Body of pancreas (tissue), 4 donors: ENCODE measurements around the gene ZCWPW2. TPM values are rescaled to one million over a fixed set of nuclear protein-coding genes. Genes with fewer than 3 reads are reported as not detected.
A peak's percentile ranks its signal among the peaks of the same experiment; 100 is the strongest.

Experiments
- ATAC-seq: fragments of 150-250 bp; one replicate; pipeline ENCODE4 v1.9.1; 2016
- DNase-seq, 4 donors: peaks; one replicate each; pipeline ENCODE4 v3.0.0-alpha.2; 2019
- H3K27ac ChIP-seq, 4 donors: fragments of 200-600 bp; sonication (generic); 1 replicate in 3 of 4; 2 replicates in 1 of 4; pipeline versions ENCODE4 v1.5.1 to v1.6.1; 2016 to 2019; ENCODE audit warnings: mild to moderate bottlenecking in 1 of 4, mixed read lengths in 1 of 4, moderate library complexity in 1 of 4
- H3K27me3 ChIP-seq, 2 donors: fragments of 200-600 bp; sonication (generic); one replicate each; pipeline ENCODE4 v1.6.0; 2016; ENCODE audit warnings: mild to moderate bottlenecking in 1 of 2
- H3K36me3 ChIP-seq, 2 donors: fragments of 200-600 bp; sonication (generic); replicated peaks in 1 of 2; 2 replicates each; pipeline ENCODE4 v1.5.1; 2016; ENCODE audit warnings: low read depth in 2 of 2; ENCODE audit not compliant: insufficient read depth in 1 of 2
- H3K4me1 ChIP-seq: fragments of 200-600 bp; sonication (generic); one replicate; pipeline ENCODE4 v1.6.0; 2016
- H3K4me3 ChIP-seq, 2 donors: fragments of 200-600 bp; sonication (generic); 1 replicate in 1 of 2; 2 replicates in 1 of 2; pipeline ENCODE4 v1.5.1; 2016 to 2019
- H3K9me3 ChIP-seq, 3 donors: fragments of 200-600 bp; sonication (generic); 1 replicate in 2 of 3; 2 replicates in 1 of 3; pipeline ENCODE4 v1.5.1; 2016
- CTCF ChIP-seq, 7 experiments: fragments of 450-650 bp in 4 of 7; fragments of 200-600 bp in 3 of 7; sonication (generic) in 3 of 7; IDR thresholded peaks; one replicate each; pipeline ENCODE4 v1.5.1; 2016 to 2019; ENCODE audit warnings: antibody characterized with exemption in 7 of 7
- POLR2A ChIP-seq, 3 donors: fragments of 450-650 bp; IDR thresholded peaks; one replicate each; pipeline ENCODE4 v1.6.1; 2016; ENCODE audit warnings: antibody characterized with exemption in 3 of 3, mild to moderate bottlenecking in 2 of 3
- WGBS, 2 donors: methylation state at CpG; one replicate each; pipeline ENCODE4 v1.1.5; 2017; 5-methylcytosine and 5-hydroxymethylcytosine counted together
- intact Hi-C: fragments of 100-400 bp; cut with DNase I; formaldehyde crosslinking; loops from one replicate; pipeline ENCODE4 v1.15.1; 2023
- total RNA-seq, 2 donors: library from RNA; depleted of rRNA; stranded (reverse); fragments of >200 nt; gene quantifications; one replicate each; pipeline ENCODE4 v1.1.0, GENCODE V29; 2016

ZCWPW2 gene
- total RNA-seq, 2 donors from 2014 or later: 1.3 TPM; not detected in 1

GRCh38 chr3:28322464-28322863 is 26.1 kb upstream of the ZCWPW2 start:
- H3K4me3 ChIP-seq: no peak overlapping the region
- DNase-seq: no peak
- H3K4me1 ChIP-seq: no peaks in the 10 kb centered on the region
- H3K9me3 ChIP-seq: no peaks in the 10 kb centered on the region
- peaks cover 0 to 7% of the 10 kb centered on the region in 2 donors for H3K36me3 ChIP-seq
- no peak overlapping the region for H3K27ac ChIP-seq
- ATAC-seq: no peak
- 56 to 59% methylated on average over 1 of the region's 1 CpG for WGBS, 2 donors
- no peaks in the 10 kb centered on the region for H3K27me3 ChIP-seq
- TF ChIP-seq CTCF (IDR thresholded peaks at IDR 0.05) (no peak), POLR2A (IDR thresholded peaks at IDR 0.05) (no peak)
- intact Hi-C loops: no loop called here

GRCh38 chr3:28326458-28326926 is 22.0 kb upstream of the ZCWPW2 start:
- Histone ChIP-seq H3K36me3 (peaks cover 0 to 7% of the 10 kb centered on the region in 2 donors), H3K9me3 (no peaks in the 10 kb centered on the region), H3K27ac (no peak overlapping the region), H3K4me3 (no peak overlapping the region), H3K4me1 (no peaks in the 10 kb centered on the region), H3K27me3 (no peaks in the 10 kb centered on the region)
- TF ChIP-seq CTCF (IDR thresholded peaks at IDR 0.05) (no peak), POLR2A (IDR thresholded peaks at IDR 0.05) (no peak)
- 60 to 77% methylated on average over 2 of the region's 2 CpGs for WGBS, 2 donors
- DNase-seq (no peak), ATAC-seq (no peak)
- intact Hi-C loops: no loop called here

DNA sequence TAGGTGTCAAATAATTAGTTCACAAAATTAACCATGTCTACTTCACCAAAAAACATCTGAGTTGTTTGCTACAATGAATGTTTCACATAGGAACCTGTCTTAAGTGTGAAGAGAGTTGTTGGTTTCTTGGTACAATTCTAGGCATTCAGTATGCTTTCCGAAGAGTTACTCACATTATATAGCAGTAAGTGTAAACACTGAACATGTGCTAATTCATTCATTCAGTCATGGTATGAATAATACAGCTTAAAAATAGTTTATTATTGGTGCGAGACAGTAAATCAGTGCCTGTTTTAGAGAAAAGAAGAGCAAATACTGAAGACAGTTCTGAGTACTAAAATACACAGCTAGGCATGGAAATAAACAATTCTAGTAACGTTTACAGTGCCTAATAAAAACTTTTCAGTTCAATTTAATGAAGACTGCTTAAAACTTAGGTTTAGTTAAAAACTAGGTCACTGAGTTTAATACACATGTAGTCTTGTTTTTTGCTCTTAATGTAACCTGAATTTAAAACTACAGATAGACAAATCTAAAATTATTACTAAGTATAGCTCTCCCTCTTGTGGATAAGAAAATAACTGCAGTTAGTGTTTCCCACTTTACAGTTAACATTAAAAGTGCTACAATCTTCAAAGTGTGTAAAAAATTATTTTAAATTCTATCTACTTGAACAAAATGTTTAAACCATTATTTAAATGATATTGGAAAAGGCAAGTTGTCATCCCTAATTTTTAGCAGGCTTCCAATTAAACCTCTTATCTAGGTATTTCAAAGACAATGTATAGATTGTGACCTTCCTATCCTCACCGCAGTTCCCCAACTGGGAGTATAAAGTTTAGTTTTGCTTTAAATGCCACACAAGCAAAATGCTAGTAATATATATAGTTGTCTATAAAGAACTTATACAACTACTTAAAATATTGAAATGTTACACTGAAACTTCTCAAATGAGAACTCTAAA is 20.1 kb upstream of the ZCWPW2 start:
- Histone ChIP-seq H3K36me3 (peaks cover 0 to 7% of the 10 kb centered on the region in 2 donors), H3K4me1 (no peaks in the 10 kb centered on the region), H3K9me3 (no peaks in the 10 kb centered on the region), H3K27me3 (no peaks in the 10 kb centered on the region), H3K27ac (no peak overlapping the region), H3K4me3 (no peak overlapping the region)
- ATAC-seq (no peak), DNase-seq (no peak)
- TF ChIP-seq POLR2A (IDR thresholded peaks at IDR 0.05) (no peak), CTCF (IDR thresholded peaks at IDR 0.05) (peak in 6 of 7 experiments; percentile 53 to 74 (median 66))
- WGBS, 2 donors: 80 to 86% methylated on average over 4 of the region's 4 CpGs
- intact Hi-C loops: no loop called here

DNA sequence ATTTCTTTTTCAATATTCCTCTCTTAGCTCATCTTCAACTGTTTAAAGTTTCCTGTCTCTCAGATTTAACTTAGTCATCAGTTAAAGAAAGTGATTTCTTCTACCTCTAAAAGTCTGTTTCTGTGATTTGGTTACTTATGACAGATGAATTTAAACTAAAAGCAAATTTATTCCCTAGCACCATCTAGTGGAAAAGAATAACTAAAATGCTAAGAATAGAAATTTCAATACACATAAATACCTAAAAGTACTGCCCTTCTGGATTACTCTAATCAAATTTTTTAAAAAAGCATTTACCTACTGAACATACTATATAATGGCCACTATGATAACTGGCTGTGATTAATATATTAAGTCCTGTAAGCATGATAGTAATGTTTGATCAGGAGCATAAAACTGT is 14.0 kb upstream of the ZCWPW2 start:
- intact Hi-C loops: loop anchor here (10.0 kb wide), 1 partner anchor 610 kb away; the partner anchor contains the start of gene EOMES
- H3K4me1 ChIP-seq: no peaks in the 10 kb centered on the region
- no peaks in the 10 kb centered on the region for H3K27me3 ChIP-seq
- ATAC-seq: no peak
- H3K36me3 ChIP-seq: peaks cover 0 to 5% of the 10 kb centered on the region in 2 donors
- H3K27ac ChIP-seq: no peak overlapping the region
- peak in 2 of 7 experiments; percentile 12 to 27 for TF ChIP-seq CTCF (IDR thresholded peaks at IDR 0.05)
- no peak for TF ChIP-seq POLR2A (IDR thresholded peaks at IDR 0.05)
- no peak for DNase-seq
- no peak overlapping the region for H3K4me3 ChIP-seq
- no peaks in the 10 kb centered on the region for H3K9me3 ChIP-seq
